Stimulated activated naive B cell treated with anti-CD40 and anti-IgM and Interleukin-4, amounts not matched to agents 10 μg/mL and 1 μg/mL and 100 μg/mL, for 72 hours (primary cell): ENCODE results near the gene KATNA1.
A peak's percentile ranks its signal among the peaks of the same experiment; 100 is the strongest.
"Not testable (repeated sequence)": the region's sequence is repeated elsewhere in the genome, so short reads cannot be mapped to it uniquely, and the experiment has no call there.

ENCODE experiments used
- ATAC-seq, 2 donors: fragments of 150-1000 bp; cut with Tn5 transposase; replicated peaks; 2 replicates each; pipeline ENCODE4 v1.10.0; 2021; ENCODE audit warnings: moderate library complexity in 1 of 2
- DNase-seq: peaks from one replicate; pipeline ENCODE4 v3.0.0; 2021
- H3K27ac Mint-ChIP-seq: one replicate; pipeline ENCODE4 v1.8.0; 2022; ENCODE audit warnings: mild to moderate bottlenecking, mixed read lengths
- H3K27me3 Mint-ChIP-seq, 2 donors: one replicate each; pipeline ENCODE4 v1.8.0; 2022; ENCODE audit warnings: mixed read lengths in 2 of 2
- H3K36me3 Mint-ChIP-seq, 2 donors: one replicate each; pipeline ENCODE4 v1.8.0; 2022; ENCODE audit warnings: mixed read lengths in 2 of 2, mild to moderate bottlenecking in 1 of 2
- H3K4me1 Mint-ChIP-seq, 2 donors: one replicate each; pipeline ENCODE4 v1.8.0; 2022; ENCODE audit warnings: mixed read lengths in 2 of 2, mild to moderate bottlenecking in 1 of 2
- H3K4me3 Mint-ChIP-seq, 2 donors: one replicate each; pipeline ENCODE4 v1.8.0; 2022; ENCODE audit warnings: mild to moderate bottlenecking in 2 of 2, mixed read lengths in 2 of 2, moderate library complexity in 1 of 2
- H3K9me3 Mint-ChIP-seq, 2 donors: one replicate each; pipeline ENCODE4 v1.8.0; 2022; ENCODE audit warnings: mixed read lengths in 2 of 2, mild to moderate bottlenecking in 1 of 2

KATNA1 gene

GRCh38 chr6:149648148-149649145 lies at the start of gene KATNA1:
Gene KATNA1 (minus strand): TSS chr6:149648714. CDS start chr6:149638547, 10,167 bp downstream.
- peak; percentile 88 for DNase-seq
- H3K4me3 Mint-ChIP-seq, result peak within 1 kb of the TSS; percentile 87 to 92
- no peaks in the 10 kb centered on the region for H3K27me3 Mint-ChIP-seq
- no peaks in the 10 kb centered on the region for H3K9me3 Mint-ChIP-seq
- H3K36me3 Mint-ChIP-seq, result no peaks in the 10 kb centered on the region
- peaks cover 12 to 24% of the 10 kb centered on the region in 2 donors for H3K4me1 Mint-ChIP-seq
- H3K27ac Mint-ChIP-seq, result peak within 1 kb of the TSS; percentile 92
- peak; percentile 90 to 93 for ATAC-seq

DNA sequence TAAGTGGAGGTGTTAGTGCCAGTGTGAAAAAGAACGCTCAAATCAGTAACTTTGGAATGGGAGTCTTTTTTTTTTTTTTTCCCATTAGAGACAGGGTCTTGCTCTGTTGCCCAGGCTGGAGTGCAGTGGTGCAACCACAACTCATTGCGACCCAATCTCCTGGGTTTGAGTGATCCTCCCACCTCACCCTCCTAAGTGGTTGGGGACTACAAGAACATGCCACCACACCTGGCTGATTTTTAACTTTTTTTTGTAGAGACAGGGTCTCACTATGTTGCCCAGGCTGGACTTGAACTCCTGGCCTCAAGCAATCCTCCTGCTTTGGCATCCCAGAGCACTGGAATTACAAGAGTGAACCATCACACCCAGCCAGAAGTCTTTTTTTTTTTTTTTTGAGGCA lies 49.7 kb upstream of the KATNA1 start:
- Mint-ChIP-seq H3K9me3 (no peaks in the 10 kb centered on the region), H3K27me3 (no peaks in the 10 kb centered on the region), H3K36me3 (peaks cover 2 to 4% of the 10 kb centered on the region in 2 donors), H3K4me3 (no peak overlapping the region), H3K4me1 (no peaks in the 10 kb centered on the region), H3K27ac (no peak overlapping the region)
- ATAC-seq (no peak), DNase-seq (no peak)

DNA sequence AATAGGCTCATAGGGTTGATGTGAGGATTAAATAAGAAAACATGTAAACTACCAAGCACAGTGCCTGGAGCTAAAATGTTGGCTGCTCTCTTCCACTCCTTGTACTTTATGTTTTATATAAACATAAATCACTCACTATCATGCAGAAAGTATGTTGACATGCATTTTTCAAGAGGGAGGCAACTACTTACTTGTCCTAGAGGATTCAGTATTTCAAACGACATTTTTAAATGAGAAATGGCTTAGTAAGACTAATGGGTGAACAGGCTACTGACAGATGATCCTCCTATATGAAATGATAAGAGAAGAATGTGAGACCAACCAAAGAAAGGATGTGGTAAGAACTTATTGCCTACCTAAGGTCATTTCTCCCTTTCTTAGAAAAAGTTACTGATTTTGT lies 48.4 kb upstream of the KATNA1 start:
- DNase-seq (no peak), ATAC-seq (no peak)
- H3K9me3 Mint-ChIP-seq, result no peaks in the 10 kb centered on the region
- no peak overlapping the region for H3K27ac Mint-ChIP-seq
- no peaks in the 10 kb centered on the region for H3K4me1 Mint-ChIP-seq
- H3K36me3 Mint-ChIP-seq, result peaks cover 2 to 11% of the 10 kb centered on the region in 2 donors
- H3K27me3 Mint-ChIP-seq, result no peaks in the 10 kb centered on the region
- no peak overlapping the region for H3K4me3 Mint-ChIP-seq

- Mint-ChIP-seq H3K4me1 (no peaks in the 10 kb centered on the region), H3K27ac (no peak overlapping the region), H3K36me3 (peaks cover 10 to 17% of the 10 kb centered on the region in 2 donors), H3K9me3 (no peaks in the 10 kb centered on the region), H3K27me3 (no peaks in the 10 kb centered on the region), H3K4me3 (no peak overlapping the region)
- DNase-seq (no peak), ATAC-seq (no peak)
These were observed 46.4 kb upstream of the KATNA1 start for GRCh38 chr6:149694921-149695320.

GRCh38 chr6:149691201-149691600 lies 42.7 kb upstream of the KATNA1 start:
- Mint-ChIP-seq H3K4me1 (peaks cover 5 to 7% of the 10 kb centered on the region in 2 donors), H3K27ac (no peak overlapping the region), H3K9me3 (no peaks in the 10 kb centered on the region), H3K4me3 (no peak overlapping the region), H3K27me3 (no peaks in the 10 kb centered on the region), H3K36me3 (peaks cover 26 to 44% of the 10 kb centered on the region in 2 donors)
- DNase-seq (no peak), ATAC-seq (no peak)

DNA sequence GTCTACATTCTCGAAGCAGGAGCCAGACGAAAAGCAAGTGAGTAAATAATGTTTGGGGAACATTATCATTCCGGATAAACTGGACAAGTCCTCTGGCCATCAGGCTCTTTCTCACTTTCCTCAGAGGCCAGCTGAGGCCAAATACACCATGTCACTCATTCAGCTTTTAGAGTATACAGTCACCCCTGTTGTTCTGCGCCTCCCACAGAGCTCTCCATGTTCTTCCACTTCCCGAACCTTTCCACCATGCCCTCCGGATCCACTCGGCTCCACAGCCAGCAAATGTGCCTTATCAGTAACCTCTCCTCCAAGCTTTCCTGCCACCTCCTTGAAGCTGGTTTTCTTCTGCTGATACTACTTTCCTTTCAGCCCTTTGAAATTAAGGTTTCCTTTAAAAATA lies 37.7 kb upstream of the KATNA1 start:
- Mint-ChIP-seq H3K36me3 (peaks cover 33 to 47% of the 10 kb centered on the region in 2 donors), H3K27me3 (no peaks in the 10 kb centered on the region), H3K27ac (no peak overlapping the region), H3K9me3 (no peaks in the 10 kb centered on the region), H3K4me1 (peaks cover 10 to 11% of the 10 kb centered on the region in 2 donors), H3K4me3 (no peak overlapping the region)
- no peak for DNase-seq
- no peak for ATAC-seq

DNA sequence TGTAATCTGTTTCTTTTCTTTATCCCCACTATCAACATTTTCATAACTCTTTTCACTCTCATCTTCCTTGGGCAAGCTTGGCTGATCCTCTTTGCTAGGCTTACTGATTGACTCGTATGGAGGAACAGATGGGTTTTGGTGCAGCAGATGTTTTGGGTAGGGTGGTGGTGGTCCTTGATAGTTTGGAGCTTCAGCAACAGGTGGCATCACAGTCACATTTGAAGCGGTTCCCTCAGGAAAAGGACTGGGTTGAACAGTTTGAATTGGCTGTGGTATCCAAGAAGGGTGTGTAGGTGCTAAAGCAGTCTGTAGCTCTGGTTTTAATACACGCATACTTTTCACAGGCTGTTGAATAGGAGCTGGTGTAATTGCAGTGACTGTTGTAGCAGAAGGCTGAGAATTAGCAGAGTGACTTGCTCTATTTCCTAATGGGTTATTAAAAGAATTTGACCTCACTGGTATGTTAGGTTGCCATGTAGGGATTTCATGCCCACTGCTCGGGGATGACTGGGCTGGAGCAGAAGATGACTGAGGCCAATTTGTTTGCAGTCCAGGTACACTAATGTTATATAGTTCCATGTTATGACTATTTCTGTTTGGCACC lies 34.8 kb upstream of the KATNA1 start:
- ATAC-seq (no peak), DNase-seq (no peak)
- no peaks in the 10 kb centered on the region for H3K9me3 Mint-ChIP-seq
- no peak overlapping the region for H3K4me3 Mint-ChIP-seq
- H3K36me3 Mint-ChIP-seq, result peaks cover 25 to 36% of the 10 kb centered on the region in 2 donors
- H3K27me3 Mint-ChIP-seq, result no peaks in the 10 kb centered on the region
- peaks cover 10 to 19% of the 10 kb centered on the region in 2 donors for H3K4me1 Mint-ChIP-seq
- H3K27ac Mint-ChIP-seq, result no peak overlapping the region

DNA sequence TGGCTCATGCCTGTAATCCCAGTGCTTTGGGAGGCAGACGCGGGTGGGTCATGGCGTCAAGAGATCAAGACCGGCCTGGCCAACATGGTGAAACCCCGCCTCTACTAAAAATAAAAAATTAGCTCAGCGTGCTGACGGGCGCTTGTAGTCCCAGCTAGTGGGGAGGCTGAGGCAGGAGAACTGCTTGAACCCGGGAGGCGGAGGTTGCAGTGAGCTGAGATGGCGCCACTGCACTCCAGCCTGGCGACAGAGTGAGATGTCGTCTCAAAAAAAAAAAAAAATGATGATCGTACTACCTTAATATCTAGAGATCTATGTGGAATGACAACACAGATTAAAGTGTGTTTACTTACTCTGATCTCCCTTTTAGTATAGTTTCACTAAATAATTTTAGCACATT lies 33.3 kb upstream of the KATNA1 start:
- not testable (repeated sequence) for ATAC-seq
- peaks cover 32 to 44% of the 10 kb centered on the region in 2 donors for H3K36me3 Mint-ChIP-seq

GRCh38 chr6:149681209-149681608 lies 32.7 kb upstream of the KATNA1 start:
- no peak overlapping the region for H3K4me3 Mint-ChIP-seq
- H3K27ac Mint-ChIP-seq, result no peak overlapping the region
- peaks cover 5 to 12% of the 10 kb centered on the region in 2 donors for H3K4me1 Mint-ChIP-seq
- DNase-seq, result no peak
- peaks cover 25 to 38% of the 10 kb centered on the region in 2 donors for H3K36me3 Mint-ChIP-seq
- no peaks in the 10 kb centered on the region for H3K27me3 Mint-ChIP-seq
- no peak for ATAC-seq
- H3K9me3 Mint-ChIP-seq, result no peaks in the 10 kb centered on the region

More for the DNA sequence above, 33.3 kb upstream of the KATNA1 start:
- not testable (repeated sequence) for H3K27me3 Mint-ChIP-seq, H3K4me3 Mint-ChIP-seq, H3K9me3 Mint-ChIP-seq, H3K27ac Mint-ChIP-seq, DNase-seq
- peaks cover 10 to 19% of the 10 kb centered on the region in 2 donors for H3K4me1 Mint-ChIP-seq

GRCh38 chr6:149680503-149680902 lies 32.0 kb upstream of the KATNA1 start:
- DNase-seq (no peak), ATAC-seq (no peak)
- H3K4me3 Mint-ChIP-seq, result no peak overlapping the region
- no peaks in the 10 kb centered on the region for H3K27me3 Mint-ChIP-seq
- H3K27ac Mint-ChIP-seq, result no peak overlapping the region
- peaks cover 5 to 10% of the 10 kb centered on the region in 2 donors for H3K4me1 Mint-ChIP-seq
- H3K36me3 Mint-ChIP-seq, result peaks cover 25 to 39% of the 10 kb centered on the region in 2 donors
- H3K9me3 Mint-ChIP-seq, result no peaks in the 10 kb centered on the region

GRCh38 chr6:149672265-149672664 lies 23.8 kb upstream of the KATNA1 start:
- not testable (repeated sequence) for DNase-seq, H3K27ac Mint-ChIP-seq, H3K9me3 Mint-ChIP-seq, ATAC-seq, H3K4me1 Mint-ChIP-seq, H3K27me3 Mint-ChIP-seq, H3K4me3 Mint-ChIP-seq
- H3K36me3 Mint-ChIP-seq, result peaks cover 40 to 59% of the 10 kb centered on the region in 2 donors

DNA sequence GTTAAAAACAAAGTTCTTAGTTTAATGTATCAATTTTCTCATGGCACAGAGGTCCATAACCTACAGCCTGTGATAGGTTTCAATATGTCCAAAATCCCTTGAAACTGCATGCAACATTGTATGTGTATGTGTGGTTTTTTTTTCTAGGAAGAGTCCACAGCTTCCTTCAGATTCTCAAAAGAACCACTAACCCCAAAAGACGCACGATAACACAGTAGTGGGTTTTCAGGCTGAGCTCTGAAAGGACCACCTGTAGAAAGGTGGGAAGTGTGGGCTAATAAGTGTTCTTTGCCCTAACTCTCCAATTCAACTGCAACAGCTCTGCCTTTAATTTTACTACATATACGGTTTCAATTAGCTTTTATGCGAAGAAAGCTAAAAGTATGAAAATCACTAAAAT lies 11.5 kb upstream of the KATNA1 start:
- Mint-ChIP-seq H3K4me3 (no peak overlapping the region), H3K9me3 (no peaks in the 10 kb centered on the region), H3K27ac (no peak overlapping the region), H3K4me1 (no peaks in the 10 kb centered on the region), H3K27me3 (no peaks in the 10 kb centered on the region), H3K36me3 (peaks cover 24 to 41% of the 10 kb centered on the region in 2 donors)
- no peak for ATAC-seq
- DNase-seq, result no peak

DNA sequence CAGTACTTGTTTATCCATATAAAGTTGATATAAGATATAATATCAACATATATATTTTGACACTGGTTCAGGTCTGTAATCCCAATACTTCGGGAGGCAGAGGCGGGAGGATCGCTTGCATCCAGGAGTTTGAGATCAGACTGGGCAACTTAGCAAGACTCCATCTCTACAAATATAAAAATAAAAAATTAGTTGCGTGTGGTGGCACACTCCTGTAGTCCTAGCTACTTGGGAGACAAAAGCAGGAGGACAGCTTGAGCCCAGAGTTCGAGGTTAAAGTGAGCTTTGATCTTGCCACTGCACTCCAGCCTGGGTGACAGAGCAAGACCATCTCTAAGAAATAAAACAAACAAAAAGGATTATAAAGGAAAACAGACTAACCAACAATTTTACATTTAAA lies 8.9 kb upstream of the KATNA1 start:
- no peak overlapping the region for H3K4me3 Mint-ChIP-seq
- no peak overlapping the region for H3K27ac Mint-ChIP-seq
- H3K36me3 Mint-ChIP-seq, result peaks cover 14 to 30% of the 10 kb centered on the region in 2 donors
- no peaks in the 10 kb centered on the region for H3K9me3 Mint-ChIP-seq
- H3K27me3 Mint-ChIP-seq, result no peaks in the 10 kb centered on the region
- DNase-seq (no peak), ATAC-seq (no peak)
- no peaks in the 10 kb centered on the region for H3K4me1 Mint-ChIP-seq

DNA sequence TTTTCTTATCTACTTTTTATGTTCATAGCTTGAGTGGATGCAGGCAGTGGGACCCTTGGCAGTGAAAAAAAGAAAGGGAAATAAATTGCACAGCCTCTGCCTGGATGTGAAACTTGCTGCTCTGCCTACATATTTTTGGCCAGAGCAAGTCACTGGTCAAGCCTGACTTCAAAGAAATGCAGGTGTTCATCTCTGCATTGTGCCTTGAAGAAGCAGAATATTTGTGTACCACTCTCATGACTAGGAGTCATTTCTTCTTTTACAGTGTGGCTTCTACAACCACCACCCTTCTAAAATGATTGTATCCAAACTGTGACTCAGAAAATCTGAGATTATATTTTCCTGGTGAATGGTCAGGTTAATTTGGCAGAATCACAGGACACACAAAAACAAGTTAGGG lies 2.5 kb upstream of the KATNA1 start:
- no peak overlapping the region for H3K27ac Mint-ChIP-seq
- ATAC-seq (peak; percentile 12 to 23), DNase-seq (no peak)
- H3K36me3 Mint-ChIP-seq, result peaks cover 0 to 6% of the 10 kb centered on the region in 2 donors
- no peaks in the 10 kb centered on the region for H3K27me3 Mint-ChIP-seq
- no peak overlapping the region for H3K4me3 Mint-ChIP-seq
- peaks cover 11 to 19% of the 10 kb centered on the region in 2 donors for H3K4me1 Mint-ChIP-seq
- no peaks in the 10 kb centered on the region for H3K9me3 Mint-ChIP-seq
